SU-DHL-6 (cell line): ENCODE measurements around the gene MGRN1.

Experiments used
- CTCF ChIP-seq: fragments of 200-600 bp; sonication (generic); IDR thresholded peaks from one replicate; pipeline ENCODE4 v1.5.1; 2017; ENCODE audit warnings: antibody characterized with exemption, mild to moderate bottlenecking, low read length, moderate library complexity; ENCODE audit not compliant: insufficient read depth, poor library complexity, severe bottlenecking
- EZH2phosphoT487 ChIP-seq: fragments of 200-600 bp; sonication (generic), shearing (Covaris generic); conservative IDR thresholded peaks from 2 replicates; pipeline ENCODE4 v1.6.1; 2018; ENCODE audit warnings: mild to moderate bottlenecking, antibody characterized with exemption, low read length, moderate library complexity, mixed read lengths

GRCh38 chr16:4660454-4661007, 35.9 kb downstream of the MGRN1 start:
- no peak for TF ChIP-seq CTCF
- TF ChIP-seq EZH2phosphoT487: no peak
